RWPE2 (cell line): Measurements from ENCODE around the gene ARHGAP42.

Experiments used
- ATAC-seq: fragments of 200-7000 bp; cut with Tn5 transposase; 3 replicates; pipeline ENCODE4 v1.9.1; 2021; ENCODE audit warnings: low read depth
- DNase-seq: peaks from one replicate; pipeline ENCODE4 v3.0.0-alpha.2; 2020; ENCODE audit warnings: low spot score
- H3K27ac ChIP-seq: fragments of 450-650 bp; 2 replicates; pipeline ENCODE4 v1.5.1; 2017; ENCODE audit warnings: mild to moderate bottlenecking; ENCODE audit not compliant: poor library complexity, severe bottlenecking
- H3K27me3 ChIP-seq: fragments of 250-450 bp; sonication (Bioruptor Pico); 2 replicates; pipeline ENCODE4 v1.5.1; 2021; ENCODE audit warnings: mild to moderate bottlenecking, moderate library complexity; ENCODE audit not compliant: insufficient read depth, poor library complexity, severe bottlenecking
- H3K36me3 ChIP-seq: fragments of 250-450 bp; sonication (Bioruptor Pico); 2 replicates; pipeline ENCODE4 v1.5.1; 2020; ENCODE audit warnings: low read depth, mild to moderate bottlenecking, moderate library complexity
- H3K4me1 ChIP-seq: fragments of 250-450 bp; sonication (Bioruptor Pico); 2 replicates; pipeline ENCODE4 v1.5.1; 2021; ENCODE audit warnings: mild to moderate bottlenecking, moderate library complexity; ENCODE audit not compliant: insufficient read depth, poor library complexity, severe bottlenecking
- H3K4me3 ChIP-seq: fragments of 250-450 bp; sonication (Bioruptor Pico); 2 replicates; pipeline ENCODE4 v1.5.1; 2021; ENCODE audit warnings: mild to moderate bottlenecking, moderate library complexity; ENCODE audit not compliant: severe bottlenecking
- H3K9me3 ChIP-seq: fragments of 250-450 bp; sonication (Bioruptor Pico); 2 replicates; pipeline ENCODE4 v1.5.1; 2021; ENCODE audit warnings: mild to moderate bottlenecking, moderate library complexity; ENCODE audit not compliant: severe bottlenecking
- CTCF ChIP-seq: fragments of 450-650 bp; IDR thresholded peaks from one replicate; pipeline ENCODE4 v1.5.1; 2017; ENCODE audit warnings: mild to moderate bottlenecking, moderate library complexity; ENCODE audit not compliant: poor library complexity, severe bottlenecking

Gene ARHGAP42

GRCh38 chr11:101019870-101020269 is 332.8 kb downstream of the ARHGAP42 start:
- H3K27me3 ChIP-seq: no peaks in the 10 kb centered on the region
- TF ChIP-seq CTCF: no peak
- ATAC-seq: no peak

GRCh38 chr11:101022256-101022655 is 335.2 kb downstream of the ARHGAP42 start:
- DNase-seq (no peak), ATAC-seq (no peak)
- Histone ChIP-seq H3K4me3 (no peak overlapping the region), H3K4me1 (no peaks in the 10 kb centered on the region), H3K27me3 (no peaks in the 10 kb centered on the region), H3K36me3 (no peaks in the 10 kb centered on the region), H3K27ac (no peak overlapping the region), H3K9me3 (no peaks in the 10 kb centered on the region)
- TF ChIP-seq CTCF: no peak

More at GRCh38 chr11:101019870-101020269, 332.8 kb downstream of the ARHGAP42 start:
- Histone ChIP-seq H3K9me3 (no peaks in the 10 kb centered on the region), H3K4me3 (no peak overlapping the region), H3K27ac (no peak overlapping the region), H3K4me1 (no peaks in the 10 kb centered on the region), H3K36me3 (no peaks in the 10 kb centered on the region)
- DNase-seq: no peak

- DNase-seq (no peak), ATAC-seq (no peak)
- no peaks in the 10 kb centered on the region for H3K27me3 ChIP-seq
- H3K9me3 ChIP-seq: no peaks in the 10 kb centered on the region
- no peak overlapping the region for H3K4me3 ChIP-seq
- H3K36me3 ChIP-seq: no peaks in the 10 kb centered on the region
- no peak for TF ChIP-seq CTCF
- no peak overlapping the region for H3K27ac ChIP-seq
- no peaks in the 10 kb centered on the region for H3K4me1 ChIP-seq
Measured at GRCh38 chr11:101028644-101029043, 341.6 kb downstream of the ARHGAP42 start.

GRCh38 chr11:101030015-101030414 is 342.9 kb downstream of the ARHGAP42 start:
- Histone ChIP-seq H3K4me3 (no peak overlapping the region), H3K9me3 (no peaks in the 10 kb centered on the region), H3K27me3 (no peaks in the 10 kb centered on the region), H3K4me1 (no peaks in the 10 kb centered on the region), H3K27ac (no peak overlapping the region), H3K36me3 (no peaks in the 10 kb centered on the region)
- no peak for DNase-seq
- no peak for ATAC-seq
- no peak for TF ChIP-seq CTCF

GRCh38 chr11:101030692-101031091 is 343.6 kb downstream of the ARHGAP42 start:
- H3K27me3 ChIP-seq: no peaks in the 10 kb centered on the region
- H3K9me3 ChIP-seq: no peaks in the 10 kb centered on the region
- no peak for DNase-seq
- no peaks in the 10 kb centered on the region for H3K36me3 ChIP-seq
- no peak for ATAC-seq
- TF ChIP-seq CTCF: no peak
- H3K4me3 ChIP-seq: no peak overlapping the region
- H3K4me1 ChIP-seq: no peaks in the 10 kb centered on the region
- H3K27ac ChIP-seq: no peak overlapping the region
